IPS-NIHi7 (cell line): ENCODE measurements around the gene AQP12A.
"Not testable (repeated sequence)": the region's sequence is repeated elsewhere in the genome, so short reads cannot be mapped to it uniquely, and the experiment has no call there.

Experiments used
- DNase-seq: peaks from one replicate; pipeline ENCODE4 v3.0.0; 2012; ENCODE audit warnings: mixed read lengths; ENCODE audit errors: extremely low spot score

AQP12A gene

DNA sequence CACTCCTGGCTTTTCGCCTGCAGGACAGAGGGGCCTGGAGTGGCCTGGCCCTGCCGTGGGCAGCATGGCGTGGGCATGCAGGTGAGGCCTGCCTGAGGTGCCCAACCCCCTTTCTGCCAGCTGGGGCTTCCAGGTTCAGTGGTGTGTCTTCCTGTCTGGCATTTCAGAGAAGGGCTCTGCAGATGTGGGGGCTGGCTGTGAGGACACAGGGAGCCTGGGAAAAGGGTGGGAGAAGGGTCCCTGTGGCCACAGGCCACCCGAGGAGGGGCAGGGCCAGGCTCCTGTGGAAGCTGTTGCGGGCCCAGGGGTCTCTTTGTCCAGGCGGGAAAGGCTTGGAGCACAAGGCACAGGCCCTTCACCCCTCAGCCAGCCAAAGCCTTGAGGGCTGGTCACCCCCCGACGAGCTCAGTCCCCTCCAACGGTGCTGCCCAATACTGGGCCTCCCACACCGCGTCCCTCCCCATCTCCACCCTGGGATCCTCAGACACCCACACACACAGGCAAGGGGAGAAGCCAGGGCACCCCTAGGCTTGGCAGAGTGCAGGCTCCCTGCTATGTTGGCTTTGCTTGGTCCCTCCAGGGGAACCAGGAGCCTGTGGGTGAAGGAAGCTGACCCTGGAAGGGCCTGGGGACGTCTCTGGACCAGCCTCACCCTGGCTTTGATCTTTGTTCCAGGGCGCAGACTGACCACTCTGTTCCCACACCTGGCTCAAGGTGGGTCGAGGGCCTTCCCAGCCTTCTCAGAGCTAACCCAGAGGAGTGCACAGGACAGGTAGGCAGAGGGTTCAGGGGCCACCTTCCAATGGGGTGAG, 3.7 kb upstream of the AQP12A start:
- DNase-seq: no peak

DNA sequence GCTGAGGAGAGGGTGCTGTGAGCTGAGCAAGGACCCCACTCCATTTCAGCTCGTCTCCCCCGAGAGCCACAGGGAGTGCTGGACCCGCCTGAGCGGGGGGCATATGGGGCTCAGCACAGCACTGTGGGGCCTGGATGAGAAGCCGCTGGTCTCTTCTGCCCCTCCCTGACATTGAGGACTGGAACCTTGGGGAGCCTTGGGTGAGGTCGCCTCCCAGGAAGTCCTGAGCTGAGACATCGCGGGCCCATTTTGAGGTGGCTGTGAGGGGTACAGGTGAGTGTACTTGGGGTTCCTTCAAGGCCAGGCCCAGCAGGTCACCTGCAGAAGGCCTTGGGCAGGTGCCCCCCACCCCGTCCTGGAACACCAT, 3.1 kb upstream of the AQP12A start:
- no peak for DNase-seq

DNA sequence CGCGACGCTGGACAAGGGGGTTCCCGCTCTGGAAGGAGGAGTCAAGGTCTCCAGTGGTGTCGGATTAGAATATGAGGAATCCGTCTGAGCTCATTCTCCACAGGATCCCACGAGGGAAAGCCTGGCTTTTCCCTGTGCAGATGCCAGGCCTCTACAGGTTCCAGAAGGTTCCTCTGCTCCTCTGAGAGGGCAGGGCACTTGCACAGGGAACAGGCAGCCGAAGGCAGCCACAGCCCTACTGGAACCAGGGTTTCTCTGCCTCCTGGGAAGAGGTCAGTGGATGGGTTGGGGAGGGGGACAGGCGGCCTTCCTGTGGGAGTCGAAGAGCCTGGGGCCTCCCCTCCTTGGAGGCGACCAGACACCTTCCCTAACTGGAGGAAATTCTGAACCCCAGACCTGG, 1.7 kb upstream of the AQP12A start:
- no peak for DNase-seq

DNA sequence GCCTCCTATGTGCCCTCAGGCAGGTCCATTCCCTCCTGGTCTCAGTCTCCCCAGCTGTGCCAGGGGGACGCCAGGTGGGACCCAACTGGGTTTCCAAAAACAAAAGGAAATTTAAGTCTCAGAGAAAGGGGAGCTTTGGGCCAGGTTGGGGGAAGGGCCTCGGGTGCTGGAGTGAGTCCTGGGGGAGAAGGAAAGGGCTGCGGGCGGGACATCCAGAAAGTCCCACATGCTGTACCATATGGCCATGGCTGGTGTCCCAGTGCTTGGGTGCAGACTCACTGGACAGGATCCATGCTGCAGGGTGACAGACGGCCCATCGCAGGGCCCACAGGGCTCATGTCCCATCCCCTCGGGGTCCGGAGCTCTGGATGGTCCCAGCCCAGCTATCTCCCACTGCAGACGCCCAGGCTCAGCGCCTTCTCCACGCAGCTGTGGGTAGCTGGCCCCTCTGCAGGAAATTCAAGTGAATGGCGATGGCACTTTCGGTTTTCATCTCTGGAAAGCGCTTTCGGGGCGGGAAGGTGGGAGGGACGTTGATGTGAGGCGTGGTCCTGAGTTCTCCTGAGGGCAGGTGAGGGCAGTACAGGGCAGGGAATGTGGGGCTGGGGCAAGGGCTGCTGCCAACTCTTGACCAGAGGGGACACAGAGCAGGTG, 1.1 kb upstream of the AQP12A start:
- not testable (repeated sequence) for DNase-seq

DNA sequence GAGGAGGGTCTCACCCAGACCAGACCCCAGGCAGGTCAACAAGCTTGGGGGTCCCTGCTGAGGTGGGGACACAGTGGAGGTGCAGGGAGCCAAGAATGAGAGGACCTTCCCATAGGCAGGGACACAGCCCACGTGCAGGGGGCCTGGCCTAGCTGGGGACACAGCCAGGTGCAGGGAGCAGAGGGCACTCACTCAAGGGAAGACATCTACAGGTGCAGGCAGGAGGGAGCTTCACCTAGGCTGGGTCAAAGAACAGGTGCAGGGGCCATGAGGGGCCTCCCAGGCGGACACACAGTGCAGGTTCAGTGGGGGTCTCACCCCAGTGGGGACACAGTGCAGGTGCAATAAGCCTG, 615 bp upstream of the AQP12A start:
- DNase-seq: not testable (repeated sequence)

DNA sequence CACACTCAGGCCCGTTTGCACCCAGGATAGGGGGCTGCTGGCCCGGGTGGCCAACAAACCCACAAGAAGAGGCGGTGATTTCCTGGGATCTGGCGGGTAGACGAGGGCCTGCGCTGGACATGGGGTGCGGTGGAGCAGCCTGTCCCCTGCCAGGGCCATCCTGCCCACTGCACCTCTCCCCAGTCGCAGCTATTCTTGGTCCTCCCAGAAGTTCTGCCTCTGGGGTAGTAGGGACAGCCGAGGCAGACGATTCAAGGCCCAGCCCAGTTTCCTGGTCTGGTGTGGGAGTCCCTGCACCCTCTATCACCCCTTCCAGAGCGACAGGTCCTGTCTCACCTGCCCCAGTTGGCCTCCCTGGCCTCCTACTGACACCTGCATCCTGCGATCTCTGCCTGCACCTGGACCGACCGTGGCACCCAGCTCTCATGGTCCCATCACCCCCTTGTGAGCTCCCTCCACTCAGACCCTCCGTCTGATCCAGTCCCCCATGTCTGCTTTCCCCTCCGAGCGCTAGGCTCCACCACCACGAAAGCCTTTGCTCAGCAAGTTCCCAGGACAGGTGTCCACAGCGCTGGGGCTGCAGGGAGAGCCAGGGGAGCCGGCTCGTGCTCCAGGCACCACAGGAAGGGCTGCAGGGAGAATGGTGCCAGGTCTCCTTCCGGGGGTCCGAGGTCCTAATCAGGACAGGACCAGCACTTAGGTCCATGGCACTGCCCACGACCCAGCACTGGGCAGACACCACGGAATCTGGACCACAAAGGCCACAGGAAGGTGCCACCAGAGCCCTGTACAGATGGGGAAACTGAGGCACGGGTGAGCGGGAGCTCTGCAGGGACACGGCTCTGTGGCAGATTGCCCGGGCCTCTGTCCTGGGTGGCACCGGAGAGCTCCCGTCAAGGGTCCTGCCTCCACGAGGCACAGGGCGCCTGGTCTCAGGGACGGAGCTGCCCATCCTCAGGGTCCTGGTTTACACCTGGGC, 1.2 kb downstream of the AQP12A start:
- not testable (repeated sequence) for DNase-seq

DNA sequence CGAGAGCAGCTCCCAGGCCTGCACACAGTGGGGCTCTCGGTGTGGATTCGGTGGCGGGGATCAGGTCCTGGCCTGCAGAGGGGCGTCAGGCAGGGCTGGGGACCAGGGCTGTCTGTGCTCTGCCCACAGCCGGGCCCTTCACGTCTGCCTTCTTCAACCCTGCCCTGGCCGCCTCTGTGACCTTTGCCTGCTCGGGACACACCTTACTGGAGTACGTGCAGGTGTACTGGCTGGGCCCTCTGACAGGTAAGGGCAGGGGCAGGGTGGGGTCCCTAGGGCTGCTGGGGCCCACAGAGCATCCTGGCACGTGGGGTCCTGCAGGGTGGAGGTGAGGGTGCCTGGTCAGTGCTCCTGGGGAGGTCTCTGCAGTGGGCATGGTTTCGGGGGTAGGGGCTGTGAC, 2.6 kb downstream of the AQP12A start:
- DNase-seq: not testable (repeated sequence)

DNA sequence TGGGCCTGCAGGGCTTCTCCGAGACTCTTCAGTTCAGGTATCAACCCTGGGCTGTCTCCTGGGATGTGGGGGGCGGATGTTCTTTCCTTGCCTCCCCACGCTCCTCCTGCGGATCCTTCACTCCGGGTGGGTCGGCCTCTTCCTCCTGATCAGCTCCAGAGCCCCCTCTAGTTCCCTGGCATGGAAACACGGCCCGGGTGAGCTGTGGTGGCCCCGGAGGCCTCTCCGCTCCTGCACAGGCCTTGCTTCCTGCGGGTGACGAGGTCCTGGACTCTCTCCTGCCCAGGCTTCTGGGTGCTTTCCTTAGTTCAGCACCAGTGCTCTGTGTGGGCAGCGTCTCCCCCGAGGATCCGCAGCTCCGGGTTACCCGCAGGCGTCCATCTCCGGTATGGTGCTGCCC, 3.9 kb downstream of the AQP12A start:
- not testable (repeated sequence) for DNase-seq

DNA sequence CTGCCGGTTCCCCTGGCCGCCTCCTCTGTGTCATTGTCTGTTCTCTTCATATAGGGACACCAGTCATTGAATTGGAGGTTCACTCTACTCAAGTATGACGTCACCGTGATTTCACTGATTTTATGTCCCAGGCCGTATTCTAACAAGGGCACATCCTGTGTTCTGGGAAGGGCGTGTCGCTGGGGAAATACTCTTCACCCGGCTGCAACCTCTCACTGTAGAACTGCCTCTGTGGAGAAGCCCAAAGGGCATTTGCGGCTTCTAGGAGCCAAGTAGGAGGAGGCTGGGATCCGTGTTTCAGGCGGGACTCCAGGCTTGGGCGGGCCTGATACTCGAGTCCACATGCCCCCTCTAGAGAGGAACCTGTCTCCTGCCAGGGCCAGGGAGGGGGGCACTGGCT, 4.8 kb downstream of the AQP12A start:
- not testable (repeated sequence) for DNase-seq

DNA sequence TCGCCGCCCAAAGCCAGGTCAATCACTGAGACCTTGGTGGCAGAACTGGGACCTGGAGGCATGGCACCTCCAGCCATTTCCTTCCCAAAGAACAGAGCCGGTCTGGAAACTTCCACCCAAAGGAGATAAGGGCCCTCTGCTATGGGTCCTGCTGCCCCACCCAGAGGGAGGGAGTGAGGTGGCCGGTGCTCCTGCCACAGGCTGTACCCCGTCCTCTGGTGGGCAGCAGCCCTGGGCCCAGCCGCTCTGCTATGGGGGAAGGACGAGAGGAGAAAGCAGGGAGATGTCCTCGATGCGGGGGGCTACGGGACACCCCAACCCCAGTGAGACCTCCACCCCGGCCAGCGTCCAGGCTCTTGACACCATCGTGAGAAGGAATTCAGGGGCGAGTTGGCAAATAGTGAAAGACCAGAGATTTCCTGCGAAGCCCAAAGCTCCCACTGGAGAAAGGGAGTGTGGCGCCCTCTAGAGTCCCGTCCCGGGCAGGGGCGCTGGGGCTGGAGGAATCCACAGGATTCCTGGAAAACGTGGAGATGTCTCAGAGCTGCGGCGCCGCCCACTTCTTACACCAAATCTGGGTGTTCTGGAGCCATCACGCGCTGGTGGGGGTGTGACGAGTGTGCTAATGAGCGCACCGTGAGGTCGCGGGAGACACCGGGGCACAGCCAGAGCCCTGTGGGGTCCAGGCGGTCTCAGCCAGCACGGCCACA, 7.3 kb downstream of the AQP12A start:
- DNase-seq: not testable (repeated sequence)

DNA sequence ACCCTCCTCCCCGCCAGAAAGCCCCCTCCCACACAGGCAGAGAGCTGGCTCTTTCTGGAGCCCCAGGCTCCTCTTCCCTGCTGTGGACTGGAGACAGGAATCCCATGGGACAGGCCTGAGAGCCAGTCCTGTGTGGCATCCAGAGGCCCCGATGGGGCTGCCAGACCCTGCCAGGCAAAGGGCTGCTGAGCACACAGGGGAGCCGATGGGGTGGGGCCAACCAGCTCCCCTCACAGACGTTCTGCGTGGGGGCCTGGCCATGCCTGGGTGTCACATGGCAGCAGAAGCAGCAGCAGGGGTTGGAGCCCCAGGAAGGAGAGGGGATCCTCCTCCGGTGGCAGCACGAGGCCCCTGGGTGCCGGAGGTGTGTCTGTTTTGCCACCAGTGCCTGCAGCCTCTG, 8.2 kb downstream of the AQP12A start:
- not testable (repeated sequence) for DNase-seq

DNA sequence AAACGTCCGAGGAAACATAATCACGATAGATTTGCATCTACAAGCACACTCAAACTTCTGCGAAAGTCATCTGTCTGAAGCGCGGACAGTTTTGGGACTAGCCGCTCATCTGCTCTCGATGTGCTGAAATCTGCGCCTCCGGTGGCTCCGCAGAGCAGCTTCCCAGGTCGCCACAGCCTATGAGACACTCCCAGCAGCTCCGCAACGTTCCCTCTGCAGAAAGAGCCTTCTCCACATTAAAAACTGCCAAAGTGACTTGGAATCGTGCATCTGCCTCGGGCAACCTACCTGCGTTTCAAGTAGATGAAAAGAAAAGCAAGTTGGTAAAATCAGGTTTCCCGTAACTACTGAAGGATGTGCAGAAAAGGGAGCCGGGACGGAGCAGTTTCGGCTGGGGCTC, 8.9 kb downstream of the AQP12A start:
- not testable (repeated sequence) for DNase-seq

DNA sequence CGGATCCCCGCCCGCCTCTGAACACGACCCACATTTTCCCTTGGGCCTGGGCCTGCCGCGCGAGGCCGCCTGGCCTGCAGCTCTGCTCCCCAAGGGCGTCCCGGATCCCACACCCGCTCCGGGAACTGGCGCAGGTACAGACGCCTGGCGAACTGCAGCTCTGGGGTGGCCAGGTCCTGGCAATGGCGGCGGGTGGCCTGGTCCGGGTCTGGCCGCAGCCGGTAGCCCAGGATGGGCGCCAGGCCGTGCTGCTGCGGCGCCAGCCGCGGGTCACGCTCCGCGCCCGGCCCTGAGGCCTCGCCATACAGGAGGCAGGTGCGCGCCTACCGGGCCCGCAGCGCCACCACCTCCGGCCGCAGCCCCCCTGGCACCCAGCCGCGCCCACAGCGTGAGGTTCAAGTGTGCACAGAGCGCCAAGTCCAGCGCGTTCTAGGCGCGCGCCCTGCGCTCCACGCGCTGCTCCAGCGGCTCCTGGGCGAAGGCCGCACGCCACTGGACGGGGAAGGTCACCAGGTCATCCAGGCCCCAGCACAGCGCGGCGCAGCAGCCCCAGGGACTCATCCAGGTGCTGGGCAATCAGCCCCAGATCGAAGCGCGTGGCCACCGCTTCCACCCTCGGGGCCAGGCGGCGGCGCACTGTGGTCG, 9.5 kb downstream of the AQP12A start:
- DNase-seq: no peak

DNA sequence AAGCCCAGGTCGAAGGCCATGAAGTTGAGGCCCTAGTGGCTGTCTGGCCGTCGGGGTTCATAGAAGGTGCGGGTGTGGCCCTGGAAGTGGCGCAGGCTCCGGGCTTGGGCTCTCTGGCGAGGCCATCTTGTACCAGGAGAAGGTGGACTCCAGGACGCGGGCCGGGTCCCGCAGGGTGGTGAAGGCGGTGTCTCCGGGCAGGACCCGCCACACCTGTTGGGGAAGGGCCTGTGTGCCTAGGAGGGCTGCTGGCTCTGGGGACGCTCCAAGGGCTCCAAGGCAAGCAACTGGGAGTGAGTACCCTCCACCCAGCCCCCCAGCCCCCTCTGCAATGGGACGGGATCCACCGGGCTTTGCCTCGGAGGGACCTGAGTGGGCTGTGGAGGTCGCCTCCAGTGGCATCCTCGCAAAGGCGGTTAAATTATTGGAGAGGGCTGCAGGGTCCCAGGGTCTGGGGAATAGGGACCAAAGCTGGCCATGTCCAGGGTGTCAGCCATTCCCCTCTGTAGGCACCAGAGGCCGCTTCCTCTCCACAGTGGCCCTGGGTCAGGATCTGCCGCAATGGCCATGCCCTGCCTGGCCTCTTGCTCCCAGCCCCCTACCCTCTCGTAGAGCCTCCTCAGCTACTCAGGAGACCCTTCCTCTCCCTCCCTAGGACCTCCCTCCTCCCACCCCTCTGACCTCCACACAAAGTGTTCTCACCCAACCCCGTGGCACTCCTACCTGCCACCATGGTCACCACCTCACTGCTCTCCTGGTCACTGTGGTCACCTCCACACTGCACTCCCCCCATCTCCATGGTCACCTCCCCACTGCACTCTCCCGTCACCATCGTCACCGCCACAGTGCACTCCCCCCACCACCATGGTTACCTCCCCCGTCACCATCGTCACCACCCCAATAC, 10.3 kb downstream of the AQP12A start:
- DNase-seq: no peak

DNA sequence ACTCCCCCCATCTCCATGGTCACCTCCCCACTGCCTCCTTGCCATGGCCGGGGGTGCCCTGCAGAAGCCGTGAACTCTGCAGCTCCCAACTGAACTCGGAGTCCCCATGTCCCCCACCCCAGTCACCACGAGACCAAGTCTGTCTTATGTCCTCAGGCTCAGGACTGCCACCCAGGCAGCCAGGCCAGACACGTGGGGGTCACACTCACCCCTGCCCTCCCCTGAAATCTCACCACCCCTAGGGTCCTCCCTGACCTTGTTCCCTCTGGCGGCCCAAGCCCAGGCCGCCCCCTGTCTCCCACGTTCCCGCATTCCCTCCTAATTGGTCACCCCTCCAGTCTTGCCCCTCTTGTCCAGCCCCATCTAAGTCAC, 11.0 kb downstream of the AQP12A start:
- DNase-seq: no peak

DNA sequence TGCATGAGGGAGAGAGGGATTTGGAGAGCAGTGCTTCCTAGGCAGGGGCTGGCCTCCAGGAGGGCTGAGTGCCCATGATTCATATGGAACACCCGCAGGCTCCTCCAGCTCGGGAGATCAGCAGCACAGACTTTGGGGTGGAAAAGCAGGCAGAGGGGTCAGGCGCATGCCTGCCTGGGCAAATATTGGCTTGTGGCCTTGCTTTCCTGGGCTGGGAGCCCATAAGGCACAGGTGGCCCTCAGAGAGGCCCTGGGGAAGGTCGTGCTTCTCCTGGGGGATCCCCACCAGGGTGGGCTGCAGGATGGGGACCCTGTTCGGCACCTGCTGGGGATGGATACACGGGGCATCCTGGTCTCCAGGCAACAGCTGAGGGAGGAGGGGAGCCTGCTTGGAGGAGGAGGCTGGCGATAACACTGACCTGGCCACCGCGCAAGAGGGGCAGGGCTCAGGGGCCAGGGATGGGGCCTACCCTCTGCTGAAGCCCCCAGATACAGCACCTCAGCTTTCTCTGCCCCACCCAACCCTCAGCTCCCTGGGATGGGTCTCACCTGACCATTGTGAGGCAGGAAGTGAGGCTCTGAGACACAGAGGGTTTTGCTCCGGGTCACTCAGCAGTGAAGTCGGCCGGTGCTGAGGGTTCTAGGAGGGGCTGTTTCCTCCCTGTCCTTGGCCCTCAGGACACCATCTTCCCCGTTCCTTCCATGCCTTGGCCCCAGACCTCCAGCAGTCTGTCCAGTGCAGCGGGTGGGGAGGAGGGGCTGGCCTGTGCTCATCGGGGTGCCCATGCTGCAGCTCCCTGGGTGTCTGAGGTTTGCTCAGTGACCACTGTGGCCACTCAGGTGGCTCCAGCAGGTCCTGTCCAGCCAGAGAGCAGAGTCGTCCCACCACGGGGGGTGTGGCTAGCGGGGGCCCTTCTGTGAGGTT, 12.0 kb downstream of the AQP12A start:
- DNase-seq: no peak

DNA sequence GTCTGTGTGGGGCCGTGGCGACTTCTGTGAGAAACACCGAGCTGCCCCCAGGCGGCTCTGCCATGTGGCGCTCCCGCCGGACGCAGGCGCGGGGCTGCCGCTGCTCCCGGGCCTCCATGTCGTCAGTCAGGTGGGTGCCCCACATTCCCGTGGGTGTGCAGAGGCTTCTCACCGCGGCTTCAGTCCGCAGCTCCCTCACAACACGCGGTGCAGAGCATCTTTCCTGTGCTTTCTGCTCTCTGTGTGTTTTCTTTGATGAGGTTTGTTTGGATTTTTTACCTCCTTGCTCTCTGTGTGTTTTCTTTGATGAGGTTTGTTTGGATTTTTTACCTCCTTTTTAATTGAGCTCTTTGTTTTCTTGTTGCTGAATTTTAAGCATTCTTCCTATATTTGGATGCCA, 13.0 kb downstream of the AQP12A start:
- no peak for DNase-seq

DNA sequence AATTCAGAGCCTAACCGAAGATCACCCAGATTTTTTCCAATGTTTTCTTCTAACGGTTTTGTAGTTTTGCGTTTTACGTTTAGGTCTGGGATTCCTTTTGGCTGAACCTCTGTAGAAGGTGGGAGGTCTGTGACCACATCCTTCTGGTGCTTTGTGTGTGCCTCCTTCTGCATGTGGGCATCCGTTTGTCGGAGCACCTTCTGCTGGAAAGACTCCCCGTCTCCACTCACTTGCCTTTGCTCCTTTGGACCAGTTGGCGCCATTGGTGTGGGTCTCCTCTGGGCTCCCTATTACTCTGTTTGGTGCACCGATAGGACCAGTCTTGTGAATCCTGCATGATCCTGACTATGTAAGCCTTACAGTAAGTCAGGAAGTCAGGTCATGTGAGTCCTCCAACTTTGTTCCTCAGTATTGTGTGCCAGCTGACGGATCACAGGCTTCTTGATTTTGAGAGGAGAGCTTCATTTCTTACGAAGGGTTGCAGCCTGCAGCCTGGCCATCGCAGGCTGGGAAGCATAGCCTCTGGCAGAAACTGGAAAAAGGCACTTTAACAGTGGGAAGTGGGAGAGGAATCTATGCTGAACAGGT, 13.6 kb downstream of the AQP12A start:
- no peak for DNase-seq
